GM19324 (cell line): ENCODE results near the gene NPAS3.

ENCODE experiments used
- ATAC-seq: cut with Tn5 transposase; IDR thresholded peaks from one replicate; pipeline ENCODE4 v1.9.1; 2021; ENCODE audit warnings: mild to moderate bottlenecking, moderate library complexity; ENCODE audit not compliant: unreplicated experiment, low FRiP score

The NPAS3 gene

GRCh38 chr14:33490555-33490954 lies 551.9 kb downstream of the NPAS3 start:
- no peak for ATAC-seq

GRCh38 chr14:33491112-33491511 lies 552.4 kb downstream of the NPAS3 start:
- ATAC-seq: no peak

GRCh38 chr14:33492491-33492890 lies 553.8 kb downstream of the NPAS3 start:
- ATAC-seq: no peak

GRCh38 chr14:33493266-33493665 lies 554.6 kb downstream of the NPAS3 start:
- no peak for ATAC-seq

DNA sequence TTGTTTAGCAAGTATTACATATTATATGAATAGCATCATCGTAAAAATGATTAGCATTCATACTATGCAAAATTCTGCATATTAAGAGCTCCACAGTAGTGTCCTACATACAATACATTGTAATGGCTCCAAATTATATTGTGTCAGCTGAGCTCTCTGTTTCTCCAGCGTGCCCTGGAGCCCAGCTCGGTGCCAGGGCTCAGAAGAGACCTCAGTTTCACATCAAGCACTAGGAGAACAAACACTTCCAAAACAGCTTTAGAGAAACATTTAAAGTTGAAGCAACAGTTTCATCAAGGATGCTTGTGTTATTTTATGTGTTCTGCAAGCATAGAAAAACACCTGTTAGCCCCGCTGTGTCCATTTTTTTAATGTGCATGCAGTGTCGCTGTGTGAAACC lies 555.3 kb downstream of the NPAS3 start:
- ATAC-seq: no peak

DNA sequence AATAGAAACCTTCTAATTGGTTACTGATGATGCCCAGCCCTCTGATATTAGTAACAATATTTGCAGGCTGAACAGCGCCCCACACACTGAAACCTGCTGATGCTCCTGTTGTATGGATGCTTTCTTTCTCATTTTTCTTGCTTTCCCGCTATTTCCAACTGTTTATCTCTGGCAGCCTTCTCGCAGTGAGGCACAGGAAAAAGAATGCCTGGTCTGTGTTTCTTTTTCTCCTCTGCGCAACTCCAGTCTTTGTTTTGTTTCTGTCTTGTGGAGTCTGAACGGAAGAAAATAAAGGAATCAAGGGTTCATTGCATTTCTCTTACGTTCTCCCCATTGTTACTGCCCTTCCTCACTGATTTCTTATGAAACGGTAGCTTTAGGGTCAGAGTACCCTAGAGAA lies 561.0 kb downstream of the NPAS3 start:
- no peak for ATAC-seq

DNA sequence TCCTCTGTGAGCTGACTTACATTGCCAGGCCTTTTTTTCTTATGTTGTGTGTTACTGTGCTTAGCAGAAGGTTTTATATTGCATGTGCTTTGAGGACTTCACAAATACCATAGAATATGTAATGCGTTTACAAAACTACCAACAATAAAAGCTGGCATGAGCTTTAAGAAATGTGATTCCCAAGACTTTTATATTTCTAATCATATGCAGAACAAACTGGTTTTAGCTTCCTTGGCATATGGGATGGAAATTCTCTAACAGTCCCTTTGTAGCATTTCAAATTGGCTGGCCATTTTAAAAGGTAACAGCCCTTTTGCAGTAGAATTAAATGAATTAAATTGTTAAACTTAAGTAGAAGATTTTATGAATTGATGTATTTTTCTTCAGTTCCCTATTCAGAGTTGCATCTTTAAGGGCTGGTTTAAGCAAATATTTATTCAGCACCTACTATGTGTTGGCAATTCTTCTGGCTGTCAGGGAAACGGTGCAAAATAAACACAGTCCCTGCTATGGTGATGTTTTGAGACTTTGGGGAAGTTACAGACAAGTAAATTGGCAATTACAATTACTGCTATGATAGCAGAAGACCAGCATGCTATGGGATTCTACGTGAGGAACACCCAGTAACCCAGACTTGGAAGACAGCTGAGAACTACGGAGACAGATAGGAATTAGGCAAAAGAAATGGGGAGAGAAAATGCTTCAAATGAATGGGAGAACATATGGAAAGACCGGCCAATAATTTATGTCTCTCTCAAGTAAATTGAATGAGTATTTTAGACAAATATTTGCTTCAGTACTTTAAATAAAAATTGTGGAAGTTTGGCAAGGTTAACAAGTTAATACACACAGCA lies 565.8 kb downstream of the NPAS3 start:
- no peak for ATAC-seq

DNA sequence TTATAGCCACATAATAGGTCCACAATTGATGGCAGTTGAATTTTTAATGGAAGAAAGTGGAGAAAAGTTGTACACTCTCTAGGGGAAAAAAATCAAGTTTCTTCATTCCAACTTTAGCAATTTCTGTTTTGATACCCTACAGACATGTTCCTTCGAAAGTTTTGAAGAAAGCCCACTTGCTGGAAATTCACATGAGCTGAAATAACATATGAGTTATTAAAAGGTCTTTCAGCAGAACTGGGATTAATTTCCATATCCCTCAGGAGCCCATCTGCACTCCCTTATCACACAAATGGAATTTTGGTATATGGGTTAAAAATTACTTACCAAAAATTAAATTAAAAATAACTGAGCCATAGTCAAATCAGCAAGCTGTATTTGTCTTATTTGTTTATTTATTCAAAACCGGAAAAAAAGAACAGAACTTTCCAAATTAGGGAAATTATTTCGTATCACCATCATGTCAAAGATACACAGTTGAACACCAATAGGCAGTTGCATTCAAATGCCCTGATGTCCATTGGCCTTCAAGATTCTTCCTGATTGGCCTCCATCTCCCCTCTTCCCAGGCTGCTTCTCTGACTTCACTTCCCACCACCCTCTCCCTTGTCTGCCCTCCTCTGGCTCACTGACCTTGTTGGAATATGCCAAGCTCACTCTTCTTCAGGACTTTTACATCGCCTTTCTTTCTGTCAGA lies 566.7 kb downstream of the NPAS3 start:
- ATAC-seq: no peak

DNA sequence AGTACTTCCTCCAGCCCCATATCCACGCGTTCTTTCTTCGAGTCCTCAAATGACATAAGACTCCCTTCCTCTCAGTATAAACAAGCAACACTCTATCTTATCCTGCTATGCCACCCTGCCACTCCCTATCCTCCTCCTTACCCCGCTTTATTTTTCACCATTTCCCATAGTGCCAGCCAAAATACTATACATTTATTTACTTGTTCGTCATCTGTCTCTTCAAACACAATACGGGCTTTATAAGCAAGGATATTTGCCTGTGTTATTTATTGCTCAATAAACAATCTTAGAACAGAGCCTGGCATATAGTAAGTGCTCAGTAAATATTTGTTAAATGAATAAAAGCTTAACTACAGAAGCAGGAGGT lies 567.3 kb downstream of the NPAS3 start:
- no peak for ATAC-seq

DNA sequence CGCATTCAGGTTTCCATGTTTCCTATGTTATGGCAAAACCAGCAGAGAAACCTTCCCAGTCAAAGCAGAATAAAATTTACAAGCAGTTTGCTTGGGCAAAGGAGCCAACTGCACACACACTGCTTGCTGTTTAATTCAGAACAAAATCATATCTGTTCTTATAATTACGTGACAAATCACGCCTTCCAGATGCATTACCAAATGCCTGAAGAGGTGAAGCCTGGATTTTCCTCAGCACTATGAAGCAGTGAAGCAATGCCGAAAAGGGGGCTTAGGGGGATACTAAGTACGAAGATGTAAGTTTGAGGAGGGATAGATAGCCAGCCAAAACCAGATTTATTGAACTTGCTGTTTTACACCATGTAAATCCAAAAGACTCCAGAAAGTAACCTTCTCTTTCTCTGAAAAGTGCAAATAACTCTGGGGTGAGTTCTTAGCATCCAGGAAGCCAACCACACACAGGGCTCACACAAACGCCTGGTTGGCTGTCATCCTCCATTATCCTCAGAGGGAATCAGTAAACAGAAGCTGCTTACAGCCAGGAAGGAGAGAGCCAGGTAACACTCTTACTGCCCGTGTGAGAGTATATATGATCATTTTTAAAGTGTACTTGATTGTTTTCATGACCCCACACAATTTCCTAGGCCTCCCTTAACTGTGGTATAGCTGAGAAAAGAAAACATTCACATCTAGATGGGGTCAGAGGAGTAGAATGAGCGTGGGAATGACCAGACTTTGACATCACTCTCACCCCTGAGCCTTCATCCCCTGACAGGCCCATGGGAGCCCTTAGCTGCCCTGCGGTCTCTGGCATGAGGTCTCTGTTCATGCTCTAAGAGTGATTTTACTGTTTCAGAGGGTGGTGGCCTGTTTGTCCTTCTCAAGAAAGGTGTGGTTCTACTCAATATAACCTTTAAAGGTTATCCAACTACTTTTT lies 569.7 kb downstream of the NPAS3 start:
- ATAC-seq: no peak

DNA sequence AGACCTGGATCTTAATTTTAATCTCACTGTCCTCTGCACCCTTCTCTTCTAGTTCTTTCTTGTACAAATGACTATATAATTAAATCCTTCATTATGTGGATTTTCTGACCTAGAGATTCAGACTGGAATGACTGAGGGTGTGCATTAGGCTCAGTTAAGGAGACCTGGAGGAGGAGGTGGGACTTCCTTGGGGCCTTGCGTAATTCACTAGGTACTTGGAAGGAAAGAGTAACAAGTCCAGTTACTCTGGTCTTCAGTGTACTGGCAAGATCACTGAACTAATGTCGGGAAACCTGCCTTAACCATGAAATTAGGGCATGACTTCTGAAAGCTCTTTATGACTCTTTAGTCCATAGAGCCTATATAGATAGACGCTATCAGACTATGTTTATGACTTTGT lies 570.8 kb downstream of the NPAS3 start:
- ATAC-seq: no peak

- no peak for ATAC-seq
Measured at GRCh38 chr14:33510063-33510481, 571.4 kb downstream of the NPAS3 start.

GRCh38 chr14:33510991-33511390 lies 572.3 kb downstream of the NPAS3 start:
- no peak for ATAC-seq

- no peak for ATAC-seq
Measured at GRCh38 chr14:33511851-33512640, 573.4 kb downstream of the NPAS3 start.

GRCh38 chr14:33515441-33515840 lies 576.8 kb downstream of the NPAS3 start:
- no peak for ATAC-seq

GRCh38 chr14:33515899-33516298 lies 577.2 kb downstream of the NPAS3 start:
- no peak for ATAC-seq

- ATAC-seq: no peak
Measured at GRCh38 chr14:33516898-33517436, 578.3 kb downstream of the NPAS3 start.

GRCh38 chr14:33521192-33521591 lies 582.5 kb downstream of the NPAS3 start:
- no peak for ATAC-seq

DNA sequence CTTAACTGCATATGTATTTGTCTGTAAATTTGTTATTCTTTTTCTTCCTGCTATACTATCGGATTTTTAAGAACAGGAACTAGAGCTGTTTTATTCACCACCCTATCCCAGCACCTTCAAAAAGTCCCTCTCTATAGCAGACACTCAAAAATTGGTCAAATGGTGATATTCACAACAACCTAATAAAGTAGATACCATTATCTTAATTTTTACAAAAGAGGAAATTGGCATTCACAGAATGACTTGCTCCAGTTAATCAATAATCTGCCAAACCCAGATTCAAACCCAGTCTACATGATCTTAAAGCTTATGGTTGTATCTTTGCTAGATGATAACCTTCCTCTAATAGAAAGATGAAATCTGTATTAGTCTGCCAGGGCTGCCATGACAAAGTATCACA lies 585.6 kb downstream of the NPAS3 start:
- peak; percentile 46 for ATAC-seq

DNA sequence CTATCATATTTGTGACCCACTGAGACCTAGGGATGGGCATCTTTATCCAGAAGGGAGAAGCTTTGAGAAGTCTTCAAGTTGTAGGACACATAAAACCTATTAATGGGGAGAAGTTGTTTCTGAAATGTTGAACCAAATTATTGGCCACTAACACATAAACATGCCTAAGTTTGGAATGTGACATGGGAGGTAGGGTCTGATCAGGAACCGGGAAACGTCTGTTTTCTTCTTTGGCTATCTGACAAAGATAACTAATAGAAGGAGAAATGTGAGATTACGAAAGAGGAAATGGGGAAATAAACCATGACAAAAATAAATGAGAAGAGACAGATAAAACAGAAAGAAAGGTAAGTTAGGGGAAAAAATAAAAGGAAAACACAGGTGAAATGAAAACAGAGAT lies 586.9 kb downstream of the NPAS3 start:
- ATAC-seq: no peak
